K562 (cell line): ENCODE data around the gene SLC1A5. TPM values are rescaled to one million over a fixed set of nuclear protein-coding genes. Genes with fewer than 3 reads are reported as not detected.

ENCODE experiments used
- BCL6 ChIP-seq: fragments of 250-450 bp; sonication (Bioruptor Pico); IDR thresholded peaks from 2 replicates; pipeline ENCODE4 v1.4.0; 2020
- CEBPB ChIP-seq: fragments of 450-650 bp; IDR thresholded peaks from 2 replicates; pipeline ENCODE4 v1.6.1; 2016; ENCODE audit warnings: missing genetic modification characterization, missing compliant biosample characterization
- CREB3L1 ChIP-seq: fragments of 450-650 bp; IDR thresholded peaks from 2 replicates; pipeline ENCODE4 v1.6.1; 2014; ENCODE audit warnings: low read depth, mild to moderate bottlenecking, moderate library complexity, borderline replicate concordance
- CREBBP ChIP-seq: IDR thresholded peaks from one replicate; pipeline ENCODE4 v1.6.1; 2012; ENCODE audit warnings: low read depth, mild to moderate bottlenecking, control low read depth, inconsistent platforms, low read length
- ELK1 ChIP-seq: sonication (generic); formaldehyde crosslinking; IDR thresholded peaks from 2 replicates; pipeline ENCODE4 v1.8.1; 2022; ENCODE audit warnings: missing genetic modification reagents
- JUN ChIP-seq, 2 experiments: sonication (generic) in 1 of 2; formaldehyde crosslinking in 1 of 2; IDR thresholded peaks; 2 replicates each; pipeline versions ENCODE4 v1.6.1 to v1.8.0; 2012 to 2022; ENCODE audit warnings: borderline replicate concordance in 2 of 2, mild to moderate bottlenecking in 2 of 2, improper control_type of control experiment in 1 of 2, low read depth in 1 of 2, low read length in 1 of 2, missing genetic modification reagents in 1 of 2
- KLF1 ChIP-seq: fragments of 450-650 bp; IDR thresholded peaks from 2 replicates; pipeline ENCODE4 v1.6.1; 2016; ENCODE audit warnings: missing genetic modification characterization, missing compliant biosample characterization
- MCM2 ChIP-seq: fragments of 450-650 bp; IDR thresholded peaks from 2 replicates; pipeline ENCODE4 v1.6.1; 2017; ENCODE audit warnings: low read depth, mild to moderate bottlenecking
- MNT ChIP-seq, 2 experiments: fragments of 450-650 bp; conservative IDR thresholded peaks; 2 replicates each; pipeline ENCODE4 v1.6.1; 2017; ENCODE audit warnings: mild to moderate bottlenecking in 2 of 2, moderate library complexity in 2 of 2
- NCOA1 ChIP-seq: fragments of 450-650 bp; IDR thresholded peaks from 2 replicates; pipeline ENCODE4 v1.6.1; 2016; ENCODE audit warnings: low read depth
- SIX5 ChIP-seq, 2 experiments: IDR thresholded peaks; 2 replicates each; pipeline ENCODE4 v1.6.1; 2011; ENCODE audit warnings: low read length in 2 of 2, borderline replicate concordance in 1 of 2, low read depth in 1 of 2, mild to moderate bottlenecking in 1 of 2, moderate library complexity in 1 of 2; ENCODE audit not compliant: insufficient read depth in 1 of 2
- SMARCB1 ChIP-seq: IDR thresholded peaks from 2 replicates; pipeline ENCODE4 v1.6.1; 2011; ENCODE audit warnings: improper control_type of control experiment, low read depth; ENCODE audit not compliant: insufficient read length
- STAT5A ChIP-seq: IDR thresholded peaks from 2 replicates; pipeline ENCODE4 v1.6.1; 2012; ENCODE audit warnings: low read length, inconsistent platforms, borderline replicate concordance
- TFAM ChIP-seq: fragments of 250-450 bp; sonication (Bioruptor Pico); conservative IDR thresholded peaks from 2 replicates; pipeline ENCODE4 v1.5.0; 2021; ENCODE audit warnings: mild to moderate bottlenecking, moderate library complexity
- THRA ChIP-seq: fragments of 450-650 bp; IDR thresholded peaks from 2 replicates; pipeline ENCODE4 v1.6.1; 2017; ENCODE audit warnings: mild to moderate bottlenecking, moderate library complexity
- USF2 ChIP-seq: sonication (generic); formaldehyde crosslinking; IDR thresholded peaks from 2 replicates; pipeline ENCODE4 v1.5.0; 2020; ENCODE audit warnings: missing genetic modification reagents
- ZNF224 ChIP-seq: sonication (generic); formaldehyde crosslinking; IDR thresholded peaks from 2 replicates; pipeline ENCODE4 v1.8.0; 2022; ENCODE audit warnings: mild to moderate bottlenecking, missing genetic modification reagents
- ZNF431 ChIP-seq: sonication (generic); formaldehyde crosslinking; IDR thresholded peaks from 2 replicates; pipeline ENCODE4 v1.8.0; 2022; ENCODE audit warnings: mild to moderate bottlenecking, missing genetic modification reagents
- ZNF707 ChIP-seq: fragments of 250-450 bp; sonication (Bioruptor Pico); conservative IDR thresholded peaks from 2 replicates; pipeline ENCODE4 v1.8.0; 2022; ENCODE audit warnings: inconsistent platforms, mild to moderate bottlenecking, moderate library complexity
- polyA plus RNA-seq, 8 experiments: library from polyadenylated mRNA; depleted of rRNA in 4 of 8; stranded (reverse) in 5 of 8; unstranded in 3 of 8; fragments of >200 nt; fragmentation: Nextera tagmentation in 2 of 8; fragmentation: Illumina TruSeq in 1 of 8; extraction: Ambion mirVana in 2 of 8; extraction: Trizol in 1 of 8; gene quantifications; 2 replicates each; pipeline versions ENCODE4 v1.2.1 to v1.2.3, GENCODE V29; 2011 to 2014; ENCODE audit warnings: inconsistent platforms in 1 of 8, missing spikeins in 1 of 8
- total RNA-seq, 7 experiments: library from RNA; depleted of rRNA in 6 of 7; stranded (reverse); fragments of >200 nt in 6 of 7; fragmentation: Illumina TruSeq in 2 of 7; extraction: Trizol in 2 of 7; gene quantifications; 2 replicates each; pipeline versions ENCODE4 v1.2.1 to v1.2.3, GENCODE V29; 2011 to 2021; ENCODE audit warnings: low replicate concordance in 1 of 7

The SLC1A5 gene
- total and polyA plus RNA-seq, 9 of the 15 experiments (the other 6 are each of a cell fraction or from before 2014, with no cell fraction given), result 31.2 to 417 (median 134) TPM

GRCh38 chr19:46786236-46787039 lies 2.0 kb downstream of the SLC1A5 start (continued):
- TF ChIP-seq ELK1 (CRISPR knock-in tag), result no peak
- TF ChIP-seq MNT (conservative IDR thresholded peaks at IDR 0.05), result peak; percentile 95 to 97
- no peak for TF ChIP-seq SMARCB1
- TF ChIP-seq THRA, result no peak
- no peak for TF ChIP-seq ZNF224
- TF ChIP-seq CEBPB (tag), result no peak
- TF ChIP-seq NCOA1, result peak; percentile 66; the same call in 1 of the 2 replicates
- no peak for TF ChIP-seq ZNF431
- no peak; the same call in 1 of the 2 replicates for TF ChIP-seq KLF1 (tag)
- peak; percentile 43; the same call in 1 of the 2 replicates for TF ChIP-seq USF2 (CRISPR knock-in tag)
- TF ChIP-seq BCL6, result no peak
- peak; percentile 75; the same call in 1 of the 2 replicates for TF ChIP-seq CREB3L1
- TF ChIP-seq STAT5A, result peak; percentile 69
- no peak for TF ChIP-seq CREBBP
- no peak for TF ChIP-seq ZNF707 (CRISPR knock-in tag)
- peak; percentile 84; the same call in 1 of the 2 replicates for TF ChIP-seq JUN (IDR thresholded peaks at IDR 0.05; ENCODE audit: borderline replicate concordance, low read depth, low read length)
- peak; percentile 1; the same call in 1 of the 2 replicates for TF ChIP-seq JUN (CRISPR knock-in tag; IDR thresholded peaks at IDR 0.05; ENCODE audit: borderline replicate concordance)
- no peak for TF ChIP-seq TFAM (CRISPR knock-in tag)
- no peak for TF ChIP-seq SIX5 (IDR thresholded peaks at IDR 0.05; ENCODE audit: borderline replicate concordance in 1 of 2, insufficient read depth in 1 of 2, low read depth in 1 of 2, low read length in 2 of 2)
- no peak for TF ChIP-seq MCM2
